Adrenal gland (tissue), 5 donors: ENCODE results near the gene GBA3.

Source experiments
- POLR2A ChIP-seq, 2 donors: fragments of 450-650 bp; IDR thresholded peaks; one replicate each; pipeline ENCODE4 v1.6.1; 2017; ENCODE audit warnings: antibody characterized with exemption in 2 of 2, mild to moderate bottlenecking in 2 of 2, moderate library complexity in 1 of 2
- TF ChIP-seq, protein P1 (sequence below), 6 experiments: fragments of 450-650 bp in 4 of 6; fragments of 200-600 bp in 2 of 6; sonication (generic) in 1 of 6; IDR thresholded peaks; 1 replicate in 5 of 6; 2 replicates in 1 of 6; pipeline versions ENCODE4 v1.5.1 to v1.8.0; 2016 to 2021; ENCODE audit warnings: antibody characterized with exemption in 6 of 6, mild to moderate bottlenecking in 2 of 6, moderate library complexity in 1 of 6
- donor health status: DM: no; HTN: no; CAD: no.

DNA sequence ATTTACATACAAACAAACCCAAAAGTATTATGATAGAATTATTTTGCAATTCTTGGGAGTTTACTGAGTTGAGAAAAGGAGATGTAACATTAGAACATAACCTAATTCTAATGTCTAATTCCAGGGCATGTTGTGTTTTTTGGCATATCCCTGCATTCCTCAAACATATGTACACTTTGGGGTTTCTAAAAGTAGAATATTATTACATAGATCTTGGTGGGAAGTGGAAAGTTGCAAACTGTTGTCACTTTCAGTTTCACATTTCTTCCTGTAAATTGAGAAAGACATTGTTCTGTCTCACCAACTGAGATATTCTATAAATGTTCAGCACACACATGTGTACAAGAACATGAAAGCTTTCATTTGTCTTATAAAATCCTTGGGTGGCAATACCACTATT, 24.4 kb upstream of the GBA3 start:
- TF ChIP-seq, protein P1, sequence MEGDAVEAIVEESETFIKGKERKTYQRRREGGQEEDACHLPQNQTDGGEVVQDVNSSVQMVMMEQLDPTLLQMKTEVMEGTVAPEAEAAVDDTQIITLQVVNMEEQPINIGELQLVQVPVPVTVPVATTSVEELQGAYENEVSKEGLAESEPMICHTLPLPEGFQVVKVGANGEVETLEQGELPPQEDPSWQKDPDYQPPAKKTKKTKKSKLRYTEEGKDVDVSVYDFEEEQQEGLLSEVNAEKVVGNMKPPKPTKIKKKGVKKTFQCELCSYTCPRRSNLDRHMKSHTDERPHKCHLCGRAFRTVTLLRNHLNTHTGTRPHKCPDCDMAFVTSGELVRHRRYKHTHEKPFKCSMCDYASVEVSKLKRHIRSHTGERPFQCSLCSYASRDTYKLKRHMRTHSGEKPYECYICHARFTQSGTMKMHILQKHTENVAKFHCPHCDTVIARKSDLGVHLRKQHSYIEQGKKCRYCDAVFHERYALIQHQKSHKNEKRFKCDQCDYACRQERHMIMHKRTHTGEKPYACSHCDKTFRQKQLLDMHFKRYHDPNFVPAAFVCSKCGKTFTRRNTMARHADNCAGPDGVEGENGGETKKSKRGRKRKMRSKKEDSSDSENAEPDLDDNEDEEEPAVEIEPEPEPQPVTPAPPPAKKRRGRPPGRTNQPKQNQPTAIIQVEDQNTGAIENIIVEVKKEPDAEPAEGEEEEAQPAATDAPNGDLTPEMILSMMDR (IDR thresholded peaks at IDR 0.05): no peak
- no peak for TF ChIP-seq POLR2A (IDR thresholded peaks at IDR 0.05)
